GM12892 (cell line): ENCODE data around the gene IFNG-AS1.
A peak's percentile ranks its signal among the peaks of the same experiment; 100 is the strongest.

Experiments
- DNase-seq: peaks from one replicate; pipeline ENCODE4 v3.0.0; 2011; ENCODE audit not compliant: insufficient read length
- FAIRE-seq: peaks from 2 replicates; lab custom pipeline; 2011; peaks lifted over from hg19 to GRCh38; lab: Jason Lieb, UNC
- POLR2A ChIP-seq: IDR thresholded peaks from 2 replicates; pipeline ENCODE4 v1.6.1; 2011; ENCODE audit warnings: low read depth, low read length, control low read depth
- POLR2AphosphoS5 ChIP-seq: IDR thresholded peaks from 2 replicates; pipeline ENCODE4 v1.6.1; 2011; ENCODE audit warnings: low read depth, low read length, control low read depth
- TAF1 ChIP-seq: IDR thresholded peaks from 2 replicates; pipeline ENCODE4 v1.6.1; 2011; ENCODE audit warnings: low read depth, mild to moderate bottlenecking, control low read depth, low read length, borderline replicate concordance

The IFNG-AS1 gene

GRCh38 chr12:67968725-67969124 is 20.5 kb upstream of the IFNG-AS1 start:
- TF ChIP-seq POLR2AphosphoS5 = no peak
- TF ChIP-seq TAF1 = no peak
- TF ChIP-seq POLR2A = no peak
- DNase-seq (no peak), FAIRE-seq (no peak)

DNA sequence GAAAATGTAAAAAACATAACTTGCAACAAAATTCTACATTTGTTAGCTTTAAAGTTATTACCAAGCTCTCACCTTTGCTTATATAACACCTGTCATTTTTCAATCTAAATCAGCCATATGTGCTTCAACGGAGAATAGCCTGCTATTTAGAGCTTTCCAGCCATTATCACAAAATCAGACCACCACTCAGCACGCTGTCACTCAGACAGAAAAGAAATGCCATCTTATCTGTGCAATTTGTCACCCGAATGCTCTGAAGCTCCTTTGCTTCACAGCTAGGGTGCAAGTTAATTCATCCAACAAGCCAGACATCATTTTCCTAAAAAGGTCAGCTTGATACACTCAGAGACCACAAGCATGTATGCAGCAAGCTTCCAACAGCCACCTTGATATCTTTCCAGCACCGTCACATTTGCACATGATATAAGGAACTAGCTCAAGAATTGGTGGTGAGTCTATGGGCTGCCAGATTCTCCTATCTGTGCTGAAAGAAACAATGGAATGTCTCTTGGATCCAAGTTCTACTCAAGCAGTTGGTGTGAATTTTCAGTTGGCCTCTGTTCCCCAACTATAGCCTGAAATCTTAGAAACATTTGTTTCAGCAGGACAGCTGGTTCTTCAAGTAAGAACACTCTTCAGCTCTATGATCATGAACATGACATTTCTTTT is 20.0 kb upstream of the IFNG-AS1 start:
- TF ChIP-seq POLR2A (no peak), POLR2AphosphoS5 (no peak), TAF1 (no peak)
- DNase-seq (no peak), FAIRE-seq (no peak)

DNA sequence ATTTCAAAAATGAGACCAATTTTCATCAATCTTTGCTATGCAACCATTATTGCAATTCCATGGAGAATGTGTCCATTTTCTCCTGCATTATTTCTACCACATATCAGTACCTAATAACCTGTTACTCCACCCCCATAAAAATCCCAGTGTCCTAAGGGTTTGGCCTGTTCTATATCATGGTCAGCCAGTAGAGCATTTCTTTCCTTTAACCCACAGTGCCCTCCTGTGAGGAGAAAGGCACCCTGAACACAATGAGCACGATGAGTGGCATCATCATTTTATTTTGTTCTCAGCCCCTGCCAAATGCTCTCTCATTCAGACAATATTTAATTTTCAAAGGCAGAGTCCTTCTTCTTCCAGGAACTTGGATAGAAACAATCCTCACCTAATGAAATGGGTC is 11.6 kb upstream of the IFNG-AS1 start:
- FAIRE-seq = no peak
- DNase-seq = no peak
- TF ChIP-seq POLR2AphosphoS5 (no peak), TAF1 (no peak), POLR2A (no peak)

- DNase-seq = no peak
- FAIRE-seq = no peak
- TF ChIP-seq POLR2AphosphoS5 (no peak), POLR2A (no peak), TAF1 (no peak)
These were observed 8.9 kb upstream of the IFNG-AS1 start for GRCh38 chr12:67980391-67980790.

- TF ChIP-seq TAF1 = no peak
- no peak for TF ChIP-seq POLR2AphosphoS5
- no peak for TF ChIP-seq POLR2A
- DNase-seq (no peak), FAIRE-seq (no peak)
These were observed 7.7 kb upstream of the IFNG-AS1 start for GRCh38 chr12:67981287-67982162.

GRCh38 chr12:67982164-67982563 is 7.1 kb upstream of the IFNG-AS1 start:
- TF ChIP-seq POLR2AphosphoS5 = no peak
- TF ChIP-seq POLR2A = no peak
- TF ChIP-seq TAF1 = no peak
- no peak for DNase-seq
- FAIRE-seq = no peak

GRCh38 chr12:67986632-67987031 is 2.6 kb upstream of the IFNG-AS1 start:
- TF ChIP-seq TAF1 (no peak), POLR2AphosphoS5 (no peak), POLR2A (no peak)
- FAIRE-seq = no peak
- DNase-seq = no peak

- no peak for TF ChIP-seq TAF1
- TF ChIP-seq POLR2A = no peak
- TF ChIP-seq POLR2AphosphoS5 = no peak
- peak; percentile 93 for FAIRE-seq
- DNase-seq = no peak
These were observed 636 bp upstream of the IFNG-AS1 start for GRCh38 chr12:67988601-67989021.

- no peak for DNase-seq
- FAIRE-seq = peak; percentile 94
- 0 out of 2 replicates have a peak, but pooled peaks have one; percentile 23 for TF ChIP-seq POLR2AphosphoS5
- no peak for TF ChIP-seq POLR2A
- no peak for TF ChIP-seq TAF1
These were observed 1.9 kb downstream of the IFNG-AS1 start for GRCh38 chr12:67991158-67991557.

- DNase-seq = no peak
- FAIRE-seq = no peak
- no peak for TF ChIP-seq TAF1
- TF ChIP-seq POLR2A = no peak
- no peak for TF ChIP-seq POLR2AphosphoS5
These were observed 3.9 kb downstream of the IFNG-AS1 start for GRCh38 chr12:67993143-67993542.

GRCh38 chr12:67994046-67994445 is 4.8 kb downstream of the IFNG-AS1 start:
- DNase-seq = no peak
- no peak for TF ChIP-seq POLR2AphosphoS5
- TF ChIP-seq TAF1 = no peak
- no peak for TF ChIP-seq POLR2A
- FAIRE-seq = peak; percentile 79
